Ishikawa (cell line): ENCODE data around the gene FAM20C.

Source experiments
- CEBPB ChIP-seq: IDR thresholded peaks from 2 replicates; pipeline ENCODE4 v1.6.1; 2012
- CREB1 ChIP-seq: IDR thresholded peaks from 2 replicates; pipeline ENCODE4 v1.6.1; 2012; ENCODE audit warnings: low read depth
- EGR1 ChIP-seq: IDR thresholded peaks from 2 replicates; pipeline ENCODE4 v1.6.1; 2012
- EP300 ChIP-seq: IDR thresholded peaks from 2 replicates; pipeline ENCODE4 v1.6.1; 2012; ENCODE audit warnings: borderline replicate concordance
- FOXM1 ChIP-seq: IDR thresholded peaks from 2 replicates; pipeline ENCODE4 v1.6.1; 2012; ENCODE audit warnings: low read depth, borderline replicate concordance
- NFIC ChIP-seq: IDR thresholded peaks from 2 replicates; pipeline ENCODE4 v1.6.1; 2012
- RAD21 ChIP-seq: IDR thresholded peaks from 2 replicates; pipeline ENCODE4 v1.6.1; 2012; ENCODE audit warnings: low read depth
- TAF1 ChIP-seq: IDR thresholded peaks from 2 replicates; pipeline ENCODE4 v1.6.1; 2012; ENCODE audit warnings: low read depth, mild to moderate bottlenecking
- TCF12 ChIP-seq: IDR thresholded peaks from 2 replicates; pipeline ENCODE4 v1.6.1; 2012; ENCODE audit warnings: low read depth
- TEAD4 ChIP-seq: IDR thresholded peaks from 2 replicates; pipeline ENCODE4 v1.6.1; 2012
- YY1 ChIP-seq: IDR thresholded peaks from 2 replicates; pipeline ENCODE4 v1.6.1; 2012; ENCODE audit warnings: low read depth
- ZBTB7A ChIP-seq: IDR thresholded peaks from 2 replicates; pipeline ENCODE4 v1.6.1; 2012; ENCODE audit warnings: low read depth
- TF ChIP-seq, protein P1 (sequence below): IDR thresholded peaks from 2 replicates; pipeline ENCODE4 v1.6.1; 2012
- TF ChIP-seq, protein P2 (sequence below): IDR thresholded peaks from 2 replicates; pipeline ENCODE4 v1.6.1; 2012
- TF ChIP-seq, protein P3 (sequence below): IDR thresholded peaks from 2 replicates; pipeline ENCODE4 v1.6.1; 2012; ENCODE audit warnings: low read depth, mild to moderate bottlenecking

Gene FAM20C

DNA sequence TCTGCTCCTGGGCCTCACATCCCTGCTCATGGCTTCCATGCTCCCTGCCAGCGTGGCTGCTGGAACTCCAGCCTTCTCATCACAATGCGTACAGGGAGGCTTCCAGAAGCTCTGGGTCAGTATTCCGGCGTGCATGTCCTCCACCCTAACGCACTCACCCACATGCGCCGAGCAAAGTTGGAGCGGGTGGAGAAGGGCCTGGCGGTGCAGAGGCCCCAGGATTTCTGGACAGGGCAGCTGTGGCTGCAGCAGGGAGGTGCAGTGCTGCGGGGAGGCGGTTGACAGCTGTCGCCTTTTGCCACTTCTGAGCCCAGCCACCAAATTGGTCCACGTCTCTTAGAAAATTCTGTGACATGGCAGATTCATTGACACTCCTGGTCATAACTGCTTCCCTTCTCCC lies 33.6 kb upstream of the FAM20C start:
- TF ChIP-seq CREB1 (no peak), FOXM1 (no peak), EGR1 (no peak), CEBPB (no peak), YY1 (no peak)

DNA sequence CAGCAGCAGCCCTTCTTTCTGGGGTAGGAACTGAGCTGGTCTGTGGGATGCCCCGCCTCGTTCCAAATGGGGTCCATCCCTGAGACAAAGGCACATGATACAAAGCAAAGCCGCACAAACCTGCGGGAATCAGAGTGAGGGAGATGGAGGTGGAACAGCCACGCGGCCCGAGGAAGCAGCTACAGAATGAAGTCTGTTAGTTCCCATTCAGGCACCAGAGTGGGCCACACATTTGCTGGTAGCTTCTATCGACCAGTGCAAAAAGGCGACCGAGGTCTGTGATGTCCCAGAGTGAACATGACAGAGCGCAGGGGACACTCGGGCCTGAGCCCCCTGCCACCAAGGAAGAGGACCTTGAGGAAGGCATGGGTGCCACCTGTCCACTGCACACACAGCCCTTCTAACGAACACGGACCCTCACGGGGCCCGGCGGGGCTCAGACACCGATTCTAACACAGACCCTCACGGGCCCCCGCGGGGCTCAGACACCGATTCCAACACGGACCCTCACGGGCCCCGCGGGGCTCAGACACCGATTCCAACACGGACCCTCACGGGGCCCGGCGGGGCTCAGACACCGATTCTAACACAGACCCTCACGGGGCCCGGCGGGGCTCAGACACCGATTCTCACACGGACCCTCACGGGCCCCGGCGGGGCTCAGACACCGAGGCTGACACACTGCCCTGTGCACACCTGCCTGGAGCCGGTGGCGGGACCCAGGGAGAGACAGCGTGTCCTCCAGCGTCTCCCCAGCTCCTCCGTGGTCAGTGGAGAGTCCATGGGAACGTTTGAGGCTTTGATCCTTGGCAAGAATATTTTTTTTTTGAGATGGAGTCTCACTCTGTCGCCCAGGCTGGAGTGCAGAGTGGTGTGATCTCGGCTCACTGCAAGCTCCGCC lies 32.8 kb upstream of the FAM20C start:
- no peak for TF ChIP-seq YY1
- no peak for TF ChIP-seq RAD21
- TF ChIP-seq CREB1: no peak
- TF ChIP-seq, protein P1, sequence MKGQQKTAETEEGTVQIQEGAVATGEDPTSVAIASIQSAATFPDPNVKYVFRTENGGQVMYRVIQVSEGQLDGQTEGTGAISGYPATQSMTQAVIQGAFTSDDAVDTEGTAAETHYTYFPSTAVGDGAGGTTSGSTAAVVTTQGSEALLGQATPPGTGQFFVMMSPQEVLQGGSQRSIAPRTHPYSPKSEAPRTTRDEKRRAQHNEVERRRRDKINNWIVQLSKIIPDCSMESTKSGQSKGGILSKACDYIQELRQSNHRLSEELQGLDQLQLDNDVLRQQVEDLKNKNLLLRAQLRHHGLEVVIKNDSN: no peak
- no peak for TF ChIP-seq ZBTB7A
- no peak for TF ChIP-seq TAF1
- TF ChIP-seq TCF12: no peak
- TF ChIP-seq NFIC: no peak
- TF ChIP-seq FOXM1: no peak
- TF ChIP-seq CEBPB: no peak
- TF ChIP-seq, protein P2, sequence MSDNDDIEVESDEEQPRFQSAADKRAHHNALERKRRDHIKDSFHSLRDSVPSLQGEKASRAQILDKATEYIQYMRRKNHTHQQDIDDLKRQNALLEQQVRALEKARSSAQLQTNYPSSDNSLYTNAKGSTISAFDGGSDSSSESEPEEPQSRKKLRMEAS: no peak

DNA sequence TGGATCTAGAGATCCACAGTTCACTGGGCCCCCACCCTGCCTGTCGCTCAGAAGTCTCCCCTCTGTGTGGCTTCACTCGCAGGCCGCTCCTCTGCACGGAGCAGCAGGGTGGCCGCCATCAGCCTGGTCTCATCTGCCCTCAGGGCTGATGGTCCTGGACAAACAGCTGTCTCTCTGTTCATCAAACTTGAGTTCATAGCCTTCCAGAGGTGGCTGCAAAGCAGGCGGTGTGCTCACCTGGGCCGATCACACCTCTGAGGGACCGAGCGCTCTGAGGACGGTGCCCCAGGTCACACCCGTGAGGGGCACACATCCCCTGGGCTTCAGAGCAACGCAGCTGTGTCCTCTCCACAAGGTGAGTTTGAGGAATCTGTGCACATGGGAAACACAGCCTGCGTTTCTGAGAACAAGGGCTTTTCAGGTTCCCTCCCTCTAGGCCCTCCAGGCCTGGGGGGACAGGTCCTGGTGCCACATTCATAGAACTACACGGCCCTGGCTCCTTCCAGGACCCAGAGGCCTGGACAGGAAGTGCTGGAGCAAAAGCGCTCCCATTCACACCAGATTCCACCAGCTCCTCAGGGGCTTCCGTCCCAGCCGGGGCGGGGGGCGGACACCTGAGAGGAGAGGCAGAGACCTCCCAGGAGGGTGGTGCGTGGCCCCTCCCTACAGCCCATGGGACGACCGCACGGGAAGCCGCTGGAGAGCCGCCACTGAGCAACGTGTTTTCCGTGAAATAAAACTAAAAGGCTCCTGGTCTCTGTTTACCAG lies 31.2 kb upstream of the FAM20C start:
- no peak for TF ChIP-seq TEAD4
- no peak for TF ChIP-seq EP300
- TF ChIP-seq NFIC: no peak
- no peak for TF ChIP-seq EGR1
- TF ChIP-seq CREB1: no peak
- TF ChIP-seq, protein P1: no peak
- TF ChIP-seq TAF1: no peak
- no peak for TF ChIP-seq YY1
- TF ChIP-seq ZBTB7A: no peak
- TF ChIP-seq, protein P3, sequence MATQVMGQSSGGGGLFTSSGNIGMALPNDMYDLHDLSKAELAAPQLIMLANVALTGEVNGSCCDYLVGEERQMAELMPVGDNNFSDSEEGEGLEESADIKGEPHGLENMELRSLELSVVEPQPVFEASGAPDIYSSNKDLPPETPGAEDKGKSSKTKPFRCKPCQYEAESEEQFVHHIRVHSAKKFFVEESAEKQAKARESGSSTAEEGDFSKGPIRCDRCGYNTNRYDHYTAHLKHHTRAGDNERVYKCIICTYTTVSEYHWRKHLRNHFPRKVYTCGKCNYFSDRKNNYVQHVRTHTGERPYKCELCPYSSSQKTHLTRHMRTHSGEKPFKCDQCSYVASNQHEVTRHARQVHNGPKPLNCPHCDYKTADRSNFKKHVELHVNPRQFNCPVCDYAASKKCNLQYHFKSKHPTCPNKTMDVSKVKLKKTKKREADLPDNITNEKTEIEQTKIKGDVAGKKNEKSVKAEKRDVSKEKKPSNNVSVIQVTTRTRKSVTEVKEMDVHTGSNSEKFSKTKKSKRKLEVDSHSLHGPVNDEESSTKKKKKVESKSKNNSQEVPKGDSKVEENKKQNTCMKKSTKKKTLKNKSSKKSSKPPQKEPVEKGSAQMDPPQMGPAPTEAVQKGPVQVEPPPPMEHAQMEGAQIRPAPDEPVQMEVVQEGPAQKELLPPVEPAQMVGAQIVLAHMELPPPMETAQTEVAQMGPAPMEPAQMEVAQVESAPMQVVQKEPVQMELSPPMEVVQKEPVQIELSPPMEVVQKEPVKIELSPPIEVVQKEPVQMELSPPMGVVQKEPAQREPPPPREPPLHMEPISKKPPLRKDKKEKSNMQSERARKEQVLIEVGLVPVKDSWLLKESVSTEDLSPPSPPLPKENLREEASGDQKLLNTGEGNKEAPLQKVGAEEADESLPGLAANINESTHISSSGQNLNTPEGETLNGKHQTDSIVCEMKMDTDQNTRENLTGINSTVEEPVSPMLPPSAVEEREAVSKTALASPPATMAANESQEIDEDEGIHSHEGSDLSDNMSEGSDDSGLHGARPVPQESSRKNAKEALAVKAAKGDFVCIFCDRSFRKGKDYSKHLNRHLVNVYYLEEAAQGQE: no peak
- no peak for TF ChIP-seq CEBPB
- TF ChIP-seq, protein P2: no peak
- no peak for TF ChIP-seq FOXM1
- TF ChIP-seq RAD21: no peak
- TF ChIP-seq TCF12: no peak

DNA sequence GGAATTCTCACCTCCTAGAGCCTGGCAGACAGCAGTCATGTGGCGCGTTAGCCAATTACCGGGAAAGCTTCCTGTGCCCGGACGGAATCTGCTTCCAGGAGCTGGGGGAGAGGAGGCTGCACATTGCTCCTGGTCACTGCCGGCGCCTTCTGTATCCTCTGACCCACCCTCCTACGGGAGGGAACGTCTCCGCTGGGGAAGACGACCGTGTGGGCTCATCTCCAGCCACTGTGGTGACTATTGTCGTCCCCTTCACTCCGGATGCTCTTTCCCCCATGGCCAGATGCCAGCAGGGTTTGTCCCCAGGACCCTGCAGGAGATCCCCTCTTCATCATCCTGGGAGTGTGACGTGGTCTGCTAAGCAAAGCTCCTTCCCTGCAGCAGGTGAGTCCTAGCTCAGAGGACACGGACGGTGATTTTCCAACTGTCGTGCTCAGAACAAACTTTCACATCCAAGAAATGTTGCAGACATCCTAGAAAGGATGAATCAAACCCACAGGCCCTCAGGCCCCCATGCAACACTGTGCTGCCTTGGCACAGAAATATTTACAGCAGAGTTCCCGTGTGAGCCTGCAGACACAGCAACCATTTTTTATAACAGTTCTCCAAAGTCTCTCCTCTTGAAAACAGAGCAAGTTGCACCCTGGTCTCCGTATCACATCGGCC lies 29.6 kb upstream of the FAM20C start:
- TF ChIP-seq TAF1 (no peak), TEAD4 (no peak), EGR1 (no peak), ZBTB7A (no peak), FOXM1 (no peak), RAD21 (no peak)
- TF ChIP-seq, protein P1: no peak
- TF ChIP-seq, protein P2: no peak

DNA sequence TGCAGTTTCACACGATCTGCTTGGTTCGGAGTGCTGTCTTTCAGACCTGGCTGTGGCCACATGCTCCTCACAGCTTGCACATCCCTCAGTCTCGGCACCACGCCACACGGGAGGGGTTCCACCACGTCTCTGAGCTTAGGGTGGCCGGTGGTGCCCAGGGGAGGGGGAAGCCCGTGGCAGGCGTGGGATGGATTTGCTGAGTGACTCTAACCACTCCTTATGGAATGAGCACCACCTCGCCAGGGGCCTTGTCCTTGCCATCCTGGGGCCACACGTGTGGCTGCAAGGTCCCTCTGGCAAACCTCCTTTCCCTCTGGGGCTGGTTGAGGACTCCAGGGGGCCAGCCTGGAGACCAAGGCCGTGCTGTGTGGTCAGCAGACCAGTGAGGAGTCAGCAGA lies 29.1 kb upstream of the FAM20C start:
- no peak for TF ChIP-seq CEBPB
- TF ChIP-seq CREB1: no peak
- no peak for TF ChIP-seq TCF12
- TF ChIP-seq, protein P3: no peak
- TF ChIP-seq FOXM1: no peak
- no peak for TF ChIP-seq EP300
- no peak for TF ChIP-seq RAD21
- no peak for TF ChIP-seq TAF1
- TF ChIP-seq, protein P2: no peak
- TF ChIP-seq NFIC: no peak
- no peak for TF ChIP-seq TEAD4
- TF ChIP-seq, protein P1: no peak
- TF ChIP-seq ZBTB7A: no peak
- TF ChIP-seq YY1: no peak
- TF ChIP-seq EGR1: no peak
